K562 (cell line): ENCODE results near the gene SOX6.

ENCODE experiments used
- ATF7 ChIP-seq: fragments of 450-650 bp; IDR thresholded peaks from 2 replicates; pipeline ENCODE4 v1.7.1; 2014; ENCODE audit warnings: mild to moderate bottlenecking, moderate library complexity
- IRF1 ChIP-seq: sonication (generic); formaldehyde crosslinking; IDR thresholded peaks from 2 replicates; pipeline ENCODE4 v1.8.0; 2022; ENCODE audit warnings: missing genetic modification reagents, mild to moderate bottlenecking, borderline replicate concordance
- NRF1 ChIP-seq, 2 experiments: fragments of 450-650 bp; IDR thresholded peaks in 1 of 2; conservative IDR thresholded peaks in 1 of 2; 2 replicates each; pipeline ENCODE4 v1.6.1; 2014; ENCODE audit warnings: mild to moderate bottlenecking in 2 of 2
- POLR2A ChIP-seq: fragments of 450-650 bp; conservative IDR thresholded peaks from 2 replicates; pipeline ENCODE4 v1.6.1; 2016

GRCh38 chr11:16013242-16013641, 343.1 kb downstream of the SOX6 start:
- TF ChIP-seq ATF7, result no peak
- no peak for TF ChIP-seq POLR2A
- TF ChIP-seq IRF1 (CRISPR knock-in tag), result no peak
- no peak for TF ChIP-seq NRF1 (conservative IDR thresholded peaks at IDR 0.05 in 1 of 2, IDR thresholded peaks at IDR 0.05 in 1 of 2)
